Hematopoietic multipotent progenitor cell treated with erythropoietin and hydrocortisone succinate and interleukin-3 and kit ligand, for 15 days (in vitro differentiated cells): ENCODE results near the gene PRIM1.
A peak's percentile ranks its signal among the peaks of the same experiment; 100 is the strongest.
"Not testable (repeated sequence)": the region's sequence is repeated elsewhere in the genome, so short reads cannot be mapped to it uniquely, and the experiment has no call there.

ENCODE experiments used
- DNase-seq: peaks from one replicate; pipeline ENCODE4 v3.0.0-alpha.2; 2015; ENCODE audit warnings: low spot score

Gene PRIM1

DNA sequence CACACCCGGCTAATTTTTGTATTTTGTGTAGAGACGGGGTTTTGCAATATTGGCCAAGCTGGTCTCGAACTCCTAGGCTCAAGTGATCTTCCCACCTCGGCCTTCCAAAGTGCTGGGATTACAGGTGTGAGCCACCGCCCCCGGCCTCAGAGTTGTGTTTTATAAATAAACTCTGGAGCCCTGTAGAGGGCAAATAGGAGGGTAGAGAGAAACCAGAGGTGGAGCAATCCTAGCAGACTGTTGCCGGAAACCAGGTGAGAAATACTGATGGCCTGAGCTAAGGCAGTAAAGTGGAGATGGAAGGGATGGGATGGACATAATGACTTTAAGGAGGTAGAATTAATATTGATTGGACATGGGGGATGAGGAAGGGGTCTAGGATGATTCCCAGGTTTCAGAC lies 8.3 kb upstream of the PRIM1 start:
- no peak for DNase-seq

GRCh38 chr12:56759263-56759908 lies 7.3 kb upstream of the PRIM1 start:
- DNase-seq, result no peak

GRCh38 chr12:56758728-56759262 lies 6.7 kb upstream of the PRIM1 start:
- DNase-seq, result no peak

DNA sequence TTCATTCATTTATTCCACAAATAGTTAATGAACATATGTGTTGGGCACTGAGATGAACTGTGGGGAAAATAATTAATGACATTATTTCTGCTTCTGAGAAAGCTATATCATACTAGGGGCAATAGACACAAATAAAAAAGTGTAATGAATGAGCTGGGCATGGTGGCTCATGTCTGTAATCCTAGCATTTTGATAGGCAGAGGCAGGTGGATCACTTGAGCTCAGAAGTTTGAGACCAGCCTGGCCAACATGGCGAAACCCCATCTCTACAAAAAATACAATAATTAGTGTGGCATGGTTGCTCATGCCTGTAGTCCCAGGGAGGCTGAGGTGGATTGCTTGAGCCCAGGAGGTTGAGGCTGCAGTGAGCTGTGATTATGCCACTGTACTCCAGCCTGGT lies 5.8 kb upstream of the PRIM1 start:
- not testable (repeated sequence) for DNase-seq

GRCh38 chr12:56753566-56753965 lies 1.4 kb upstream of the PRIM1 start:
- peak; percentile 88 for DNase-seq

- DNase-seq, result not testable (repeated sequence)
Observed at GRCh38 chr12:56750596-56750995, 1.5 kb downstream of the PRIM1 start.

- DNase-seq, result no peak
Observed at GRCh38 chr12:56749853-56750252, 2.3 kb downstream of the PRIM1 start.

DNA sequence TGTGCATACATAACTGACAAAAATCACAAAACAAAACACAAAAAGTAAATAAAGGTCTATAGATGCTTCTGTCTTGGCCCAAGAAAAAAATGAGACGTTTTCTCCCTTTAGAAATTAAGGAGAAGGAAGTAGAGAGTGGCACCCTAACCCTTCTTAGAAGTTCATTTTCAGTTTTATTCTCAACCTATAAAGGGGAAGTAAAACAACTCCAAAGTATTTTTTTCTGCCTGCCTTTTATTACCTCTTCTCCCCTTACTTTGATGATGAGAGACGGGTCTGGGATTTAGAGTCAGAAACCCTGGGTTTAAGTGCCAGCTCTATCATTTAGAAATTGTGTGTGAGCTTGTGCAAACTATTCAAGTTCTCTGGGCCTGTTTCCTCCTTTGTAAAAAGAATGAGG lies 2.8 kb downstream of the PRIM1 start:
- no peak for DNase-seq

- DNase-seq, result no peak
Observed at GRCh38 chr12:56728139-56728861, 23.8 kb downstream of the PRIM1 start.

DNA sequence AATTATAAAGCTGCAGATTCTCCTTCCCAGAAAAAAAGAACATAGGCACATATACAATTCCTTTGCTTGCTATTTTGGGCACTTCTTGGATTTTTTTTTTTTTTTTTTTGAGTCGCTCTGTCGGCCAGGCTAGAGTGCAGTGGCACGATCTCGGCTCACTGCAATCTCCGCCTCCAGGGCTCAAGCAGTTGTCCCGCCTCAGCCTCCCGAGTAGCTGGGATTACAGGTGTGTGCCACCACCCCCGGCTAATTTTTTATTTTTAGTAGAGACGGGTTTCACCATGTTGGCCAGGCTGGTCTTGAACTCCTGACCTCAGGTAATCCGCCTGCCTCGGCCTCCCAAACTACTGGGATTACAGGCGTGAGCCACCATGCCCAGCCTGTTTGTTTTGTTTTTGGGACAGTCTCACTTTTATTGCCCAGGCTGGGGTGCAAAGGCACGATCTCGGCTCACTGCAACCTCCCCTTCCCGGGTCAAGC lies 25.9 kb downstream of the PRIM1 start:
- DNase-seq, result not testable (repeated sequence)

DNA sequence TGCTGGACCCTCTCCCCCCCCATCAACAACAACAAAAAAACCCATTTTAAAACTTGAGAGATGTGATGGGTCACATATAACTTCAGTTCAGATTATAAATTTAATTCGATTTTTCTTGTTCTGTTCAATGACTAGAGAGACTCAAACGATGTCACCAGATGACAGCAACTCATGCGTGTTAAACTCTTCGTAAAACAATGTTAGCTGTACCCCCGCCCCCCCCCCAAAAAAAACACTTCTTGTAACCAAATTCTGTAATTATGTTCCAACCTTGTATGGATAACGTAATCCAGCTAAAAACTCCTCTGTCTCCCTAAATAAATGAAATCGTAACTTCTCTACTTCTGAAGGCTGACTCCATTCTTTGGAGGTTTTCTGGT lies 26.4 kb downstream of the PRIM1 start:
- no peak for DNase-seq

DNA sequence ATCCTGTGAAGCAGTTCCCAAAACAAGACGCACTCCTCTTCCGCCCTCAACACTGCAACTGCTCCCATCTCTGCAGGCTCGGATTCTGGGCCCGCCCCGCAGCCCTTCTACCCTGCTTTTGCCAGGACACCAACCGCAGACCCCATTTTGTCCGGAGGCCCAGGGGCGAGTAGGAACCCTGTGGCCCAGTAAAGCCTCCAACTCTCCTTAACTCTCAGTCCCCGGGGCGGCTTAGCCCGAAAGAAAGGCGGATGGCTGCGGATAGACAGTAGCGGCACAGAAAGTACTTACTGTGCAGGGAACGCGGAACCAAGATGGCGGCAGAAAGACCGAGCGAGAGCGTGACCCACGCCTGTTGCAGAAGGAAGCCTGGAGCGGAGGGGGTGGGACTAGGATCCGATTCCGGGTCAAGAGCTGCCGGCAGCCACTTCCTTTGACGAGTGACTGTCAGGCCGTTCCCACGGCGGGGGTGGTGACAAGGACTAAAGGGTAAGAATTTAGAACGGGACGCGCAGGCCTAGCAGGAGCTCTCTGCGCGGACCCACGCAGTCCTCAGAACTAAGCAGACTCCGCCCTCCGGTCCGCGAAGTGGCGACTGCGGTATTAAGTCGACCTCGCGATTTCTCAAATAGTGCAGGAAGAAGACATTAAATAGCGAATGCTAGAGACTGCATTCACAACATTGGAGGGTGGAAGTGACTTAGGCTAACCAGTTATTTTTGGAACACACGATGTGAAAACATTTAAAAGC lies 27.0 kb downstream of the PRIM1 start, which contains the start of gene NACA:
Gene NACA, minus strand, starts transcription at position 328 of the 751 bp plus-strand sequence. CDS start 778 bp downstream, outside the sequence.
- DNase-seq, result peak; percentile 97

DNA sequence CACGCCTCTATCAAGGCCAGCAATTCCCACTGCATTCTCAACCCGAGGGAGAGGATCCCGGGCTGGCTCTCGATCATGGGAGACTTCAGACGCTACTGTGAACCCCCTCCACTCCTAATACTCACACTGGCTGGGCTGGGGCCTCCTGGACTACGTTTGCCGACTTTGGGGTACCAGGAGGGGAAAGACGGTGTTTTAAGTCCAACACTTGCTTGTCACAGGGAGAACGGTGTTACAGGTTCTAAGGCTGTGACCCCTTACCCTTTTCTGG lies 27.5 kb downstream of the PRIM1 start:
- DNase-seq, result no peak

GRCh38 chr12:56723889-56724700 lies 28.0 kb downstream of the PRIM1 start:
- peak; percentile 78 for DNase-seq

DNA sequence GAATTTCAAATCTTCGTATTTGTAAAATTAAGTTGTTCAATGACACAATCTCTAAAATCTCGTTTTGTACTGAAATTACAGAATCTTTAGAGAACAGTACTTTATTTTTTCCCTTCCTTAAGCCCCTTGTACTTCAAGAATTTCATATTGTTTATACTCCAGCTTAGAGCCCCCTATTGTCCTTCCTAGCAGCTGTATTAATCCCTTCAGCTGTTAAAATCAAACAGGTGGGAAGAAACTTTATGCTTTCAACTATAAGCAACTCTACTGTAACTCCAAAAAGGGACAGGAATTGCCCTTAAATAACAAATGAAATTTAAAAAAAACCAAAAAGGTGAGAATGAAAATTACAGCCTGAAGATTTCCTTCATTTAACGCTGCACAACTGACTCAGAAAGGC lies 28.8 kb downstream of the PRIM1 start:
- no peak for DNase-seq

DNA sequence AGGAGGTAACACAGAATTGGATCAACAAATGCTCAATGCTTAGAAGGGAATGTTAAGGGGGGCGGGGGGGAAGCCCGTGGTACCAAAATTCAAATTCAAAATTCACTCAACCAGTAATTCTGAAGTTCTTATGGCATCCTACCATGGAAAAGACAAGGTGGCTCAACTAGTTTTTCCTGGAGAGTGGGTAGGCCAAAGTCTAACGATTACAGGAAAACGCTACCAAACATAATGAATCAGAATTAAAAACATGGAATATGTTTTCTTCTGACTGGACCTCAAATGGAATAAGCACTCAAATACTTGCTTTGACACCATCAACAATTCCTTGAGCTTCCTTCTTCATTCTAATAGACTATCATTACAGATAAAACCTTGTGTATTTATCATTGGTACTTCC lies 29.3 kb downstream of the PRIM1 start:
- DNase-seq, result no peak

DNA sequence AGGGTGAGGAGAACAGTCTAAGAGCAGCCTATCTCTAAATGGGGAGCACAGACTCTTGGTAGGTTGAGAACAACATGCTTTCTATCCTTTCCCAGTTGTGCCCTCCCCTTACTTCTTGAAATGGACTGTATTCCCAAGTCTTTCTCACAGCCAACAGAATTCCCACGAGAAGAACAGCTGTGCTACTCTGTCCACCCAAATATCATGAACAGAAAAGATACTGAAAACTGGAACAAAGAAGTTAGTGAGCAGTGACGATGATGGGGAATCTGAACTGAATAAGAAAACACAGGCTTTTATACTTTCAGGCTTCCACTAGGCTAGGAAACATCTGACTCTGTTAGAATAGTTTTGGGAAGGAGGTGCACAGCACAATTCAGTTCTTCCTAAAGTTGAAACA lies 30.4 kb downstream of the PRIM1 start:
- DNase-seq, result no peak

DNA sequence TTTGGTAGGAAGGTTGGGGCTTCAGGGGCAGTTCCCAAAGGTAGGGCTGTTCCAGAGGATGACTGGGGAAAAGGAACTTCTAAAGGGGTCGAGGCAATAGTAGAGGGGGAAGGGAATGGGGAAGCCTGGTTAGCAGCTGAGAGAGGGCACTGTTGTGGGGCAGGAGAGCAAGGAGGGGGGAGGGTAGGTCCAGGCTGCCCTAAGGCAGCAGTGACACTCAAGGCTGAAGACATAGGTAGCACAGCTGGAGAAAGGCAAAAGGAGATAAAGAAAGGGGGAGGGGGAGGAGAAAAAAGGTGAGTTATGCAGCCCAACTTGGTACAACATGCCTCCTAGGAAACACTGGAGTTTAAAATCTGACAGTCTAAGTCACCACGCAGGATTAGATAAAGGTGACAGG lies 30.9 kb downstream of the PRIM1 start:
- no peak for DNase-seq

GRCh38 chr12:56720731-56721151 lies 31.4 kb downstream of the PRIM1 start:
- no peak for DNase-seq

- no peak for DNase-seq
Observed at GRCh38 chr12:56719056-56719455, 33.1 kb downstream of the PRIM1 start.

GRCh38 chr12:56718636-56719035 lies 33.5 kb downstream of the PRIM1 start:
- DNase-seq, result no peak

DNA sequence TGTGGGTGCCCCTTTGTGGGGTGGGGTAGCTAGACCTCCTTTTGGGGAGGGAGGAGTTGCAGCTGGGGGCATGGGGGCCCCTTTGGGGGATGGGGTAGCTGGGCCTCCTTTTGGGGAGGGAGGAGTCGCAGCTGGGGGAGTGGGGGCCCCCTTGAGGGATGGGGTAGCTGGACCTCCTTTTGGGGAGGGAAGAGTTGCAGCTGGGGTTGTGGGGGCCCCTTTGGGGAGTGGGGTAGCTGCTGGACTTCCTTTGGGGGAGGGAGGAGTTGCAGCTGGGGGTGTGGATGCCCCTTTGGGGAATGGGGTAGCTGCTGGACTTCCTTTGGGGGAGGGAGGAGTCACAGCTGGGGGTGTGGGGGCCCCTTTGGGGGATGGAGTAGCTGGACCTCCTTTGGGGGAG lies 34.0 kb downstream of the PRIM1 start:
- no peak for DNase-seq
